CD4-positive, alpha-beta T cell treated with Interleukin-12 subunit alpha and Interleukin-12 subunit beta, for 1 hour (primary cell): ENCODE data around the gene CPT1A.
A peak's percentile ranks its signal among the peaks of the same experiment; 100 is the strongest.

Experiments
- DNase-seq: peaks from one replicate; pipeline ENCODE4 v3.0.0-alpha.2; 2020

The CPT1A gene

GRCh38 chr11:68852628-68853027 is 10.9 kb upstream of the CPT1A start:
- no peak for DNase-seq

- no peak for DNase-seq
Measured at GRCh38 chr11:68848429-68848828, 6.7 kb upstream of the CPT1A start.

GRCh38 chr11:68847395-68847794 is 5.7 kb upstream of the CPT1A start:
- DNase-seq, result no peak

- DNase-seq, result no peak
Measured at GRCh38 chr11:68845351-68846002, 3.8 kb upstream of the CPT1A start.

GRCh38 chr11:68844801-68845200 is 3.1 kb upstream of the CPT1A start:
- DNase-seq, result no peak

GRCh38 chr11:68844376-68844775 is 2.7 kb upstream of the CPT1A start:
- no peak for DNase-seq

- peak; percentile 78 for DNase-seq
Measured at GRCh38 chr11:68843703-68844312, 2.1 kb upstream of the CPT1A start.

- DNase-seq, result peak; percentile 54
Measured at GRCh38 chr11:68843052-68843561, 1.4 kb upstream of the CPT1A start.

GRCh38 chr11:68842427-68843051 is 823 bp upstream of the CPT1A start:
- DNase-seq, result no peak

GRCh38 chr11:68840661-68841653 is 759 bp downstream of the CPT1A start:
- peak; percentile 25 for DNase-seq

GRCh38 chr11:68839911-68840641 is 1.6 kb downstream of the CPT1A start:
- peak; percentile 30 for DNase-seq

GRCh38 chr11:68839054-68839865 is 2.5 kb downstream of the CPT1A start:
- peak; percentile 93 for DNase-seq

- DNase-seq, result peak; percentile 30
Measured at GRCh38 chr11:68838572-68838964, 3.1 kb downstream of the CPT1A start.

- DNase-seq, result no peak
Measured at GRCh38 chr11:68837583-68838571, 3.8 kb downstream of the CPT1A start.

- no peak for DNase-seq
Measured at GRCh38 chr11:68835749-68836148, 6.0 kb downstream of the CPT1A start.

- no peak for DNase-seq
Measured at GRCh38 chr11:68835328-68835727, 6.4 kb downstream of the CPT1A start.

- DNase-seq, result no peak
Measured at GRCh38 chr11:68832476-68833181, 9.1 kb downstream of the CPT1A start.

- no peak for DNase-seq
Measured at GRCh38 chr11:68831124-68831523, 10.6 kb downstream of the CPT1A start.

GRCh38 chr11:68829581-68829980 is 12.1 kb downstream of the CPT1A start:
- no peak for DNase-seq
